CD4-positive, alpha-beta T cell treated with Interleukin-15 for 4 hours (primary cell): ENCODE results near the gene ZNF536.

Experiments used
- DNase-seq: peaks from one replicate; pipeline ENCODE4 v3.0.0-alpha.2; 2020; ENCODE audit warnings: low spot score

ZNF536 gene

DNA sequence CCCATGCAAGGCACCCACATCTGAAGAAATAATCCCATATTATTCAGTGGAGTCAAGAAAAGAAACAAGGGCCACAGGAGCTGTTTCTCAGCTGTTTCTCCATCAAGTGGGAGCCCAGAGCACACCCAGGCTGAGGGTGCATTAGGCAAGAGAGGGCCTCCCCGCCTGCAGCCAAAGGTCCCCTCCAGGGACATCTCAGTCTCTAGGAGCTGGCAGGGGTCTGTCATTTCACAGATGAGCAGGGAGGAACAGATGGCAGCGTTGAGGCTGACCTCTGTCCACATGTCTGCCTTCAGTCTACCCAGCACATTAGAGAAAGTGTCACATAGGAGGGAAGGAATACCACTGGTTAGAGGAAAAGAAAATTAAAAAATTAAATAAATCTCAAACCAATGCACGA lies 157.7 kb downstream of the ZNF536 start:
- DNase-seq: no peak

DNA sequence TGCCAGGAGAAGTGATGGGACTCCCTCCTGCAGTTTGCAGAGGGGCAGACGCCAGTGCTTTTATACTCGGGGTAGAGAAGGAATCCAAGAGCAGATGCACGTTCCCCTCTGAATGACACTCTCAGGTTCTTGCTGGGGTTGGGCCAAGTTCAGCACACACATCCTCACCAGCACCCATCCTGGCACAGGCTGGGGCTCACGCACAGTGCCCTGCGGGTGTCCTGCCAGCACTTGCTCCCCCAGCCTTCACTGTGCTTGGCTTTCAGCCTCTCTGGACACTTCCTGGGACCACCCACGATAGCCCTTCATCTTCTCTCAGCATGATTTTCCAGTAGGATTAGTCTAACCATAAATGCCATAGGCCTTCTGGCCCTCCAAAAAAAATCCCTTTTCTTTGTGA lies 158.6 kb downstream of the ZNF536 start:
- DNase-seq: no peak

DNA sequence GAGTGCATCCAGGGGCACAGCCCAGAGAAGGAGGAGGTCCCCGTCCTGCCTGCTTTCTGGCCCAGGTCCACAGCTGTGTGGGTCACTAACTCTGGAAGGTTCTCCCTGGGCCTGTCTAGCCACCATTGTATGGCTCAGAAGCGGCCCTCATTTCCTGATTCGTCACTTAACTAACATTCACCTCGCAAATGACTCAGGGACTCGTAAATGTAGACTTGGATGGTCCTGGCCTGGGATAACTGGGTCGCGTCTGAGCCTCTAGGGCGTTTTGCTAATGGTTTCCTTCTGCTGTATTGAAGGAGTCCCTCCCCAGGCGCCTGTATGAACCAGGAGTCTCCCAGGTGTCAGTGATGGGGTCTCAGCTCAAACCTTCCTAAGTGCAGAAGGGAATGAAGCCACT lies 162.8 kb downstream of the ZNF536 start:
- no peak for DNase-seq

DNA sequence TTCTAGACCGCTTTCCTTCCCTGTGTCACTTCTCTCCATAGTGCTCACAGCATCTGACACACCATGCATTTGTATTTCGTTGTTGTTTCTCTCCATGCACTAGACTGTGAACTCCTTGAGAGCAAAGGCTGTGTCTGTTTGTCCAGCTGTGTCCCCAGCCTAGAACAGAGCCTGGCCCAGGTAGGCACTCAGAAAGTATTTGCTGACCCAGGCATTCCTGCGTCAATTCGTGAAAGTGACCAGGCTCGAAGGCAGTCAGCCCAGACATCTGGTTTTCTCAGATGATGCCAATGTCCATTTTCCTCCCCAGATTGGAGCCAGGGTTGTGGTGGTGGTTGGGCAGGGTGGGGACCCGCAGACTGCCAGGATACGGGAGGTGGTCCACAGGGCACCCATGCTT lies 164.8 kb downstream of the ZNF536 start:
- no peak for DNase-seq

DNA sequence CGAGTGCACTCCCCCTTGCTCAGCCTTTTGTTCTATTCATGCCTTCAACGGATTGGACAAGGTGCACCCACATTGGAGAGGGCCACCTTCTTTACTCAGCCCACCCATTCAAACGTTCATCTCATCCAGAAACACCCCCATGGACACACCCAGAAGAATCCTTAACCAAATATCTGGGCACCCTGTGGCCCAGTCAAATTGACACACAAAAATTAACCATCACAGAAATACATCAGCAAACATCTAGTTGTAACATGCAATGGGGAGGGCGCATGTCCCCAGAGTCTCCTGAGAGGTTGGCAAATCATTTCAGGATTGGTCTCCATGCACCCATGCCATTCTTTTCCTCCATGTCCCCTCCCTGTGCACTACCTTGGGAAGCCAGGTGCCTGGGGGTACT lies 167.1 kb downstream of the ZNF536 start:
- no peak for DNase-seq

DNA sequence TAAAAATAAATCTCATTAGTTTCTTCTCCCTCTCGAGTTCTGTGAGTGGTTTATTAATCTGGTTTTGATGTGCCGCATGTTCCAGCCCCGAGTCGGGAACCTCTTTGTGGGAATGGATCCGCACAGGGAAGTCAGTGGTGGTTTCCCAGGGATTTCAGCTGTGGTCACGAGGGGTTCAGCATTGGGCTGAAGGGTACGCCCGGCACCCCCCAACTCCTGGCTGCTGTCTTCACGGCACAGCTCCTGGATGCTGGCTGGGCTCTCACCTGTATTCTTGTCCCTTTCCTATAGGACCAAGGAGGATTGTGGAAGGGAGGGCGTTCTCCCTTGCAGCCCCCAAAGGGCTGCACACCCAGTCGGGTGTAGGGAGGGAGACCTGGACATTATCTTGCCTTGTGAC lies 167.8 kb downstream of the ZNF536 start:
- no peak for DNase-seq

DNA sequence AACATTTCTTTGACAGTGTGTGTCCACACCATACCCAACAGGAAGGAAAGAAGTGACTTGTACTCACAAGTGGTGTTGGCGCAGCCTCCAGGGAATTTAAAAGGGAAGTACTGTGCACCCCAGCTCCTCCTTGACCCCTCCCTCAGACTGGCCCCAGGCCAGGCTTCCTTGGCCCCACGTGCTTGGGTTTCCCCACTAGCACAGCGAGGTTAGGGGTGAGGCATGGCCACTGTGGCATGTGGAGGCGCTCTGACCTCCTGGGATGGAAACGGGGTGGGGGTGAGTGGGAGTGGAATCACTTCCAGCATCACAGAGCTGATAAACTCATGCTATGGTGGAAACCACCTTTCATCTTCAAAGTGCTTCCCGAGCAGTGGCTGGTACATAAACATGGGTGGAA lies 168.6 kb downstream of the ZNF536 start:
- no peak for DNase-seq

DNA sequence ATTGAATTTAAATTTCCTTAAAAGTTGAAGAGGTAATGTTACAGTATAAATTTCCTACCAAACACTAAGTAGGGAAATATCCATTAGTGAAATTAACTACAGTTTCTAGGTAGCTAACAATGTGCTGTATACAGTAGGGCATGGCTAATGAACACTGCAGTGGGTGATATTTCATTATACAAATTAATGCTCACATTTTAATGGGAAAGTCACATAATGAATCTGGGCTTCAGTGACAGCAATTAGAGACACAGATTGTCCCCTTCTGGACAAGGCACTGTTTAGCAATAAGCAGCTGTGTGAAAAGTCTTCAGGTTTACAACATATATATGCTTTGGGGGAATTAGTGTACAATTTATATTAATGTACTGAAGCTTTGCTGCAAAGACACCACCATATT lies 169.4 kb downstream of the ZNF536 start:
- no peak for DNase-seq

DNA sequence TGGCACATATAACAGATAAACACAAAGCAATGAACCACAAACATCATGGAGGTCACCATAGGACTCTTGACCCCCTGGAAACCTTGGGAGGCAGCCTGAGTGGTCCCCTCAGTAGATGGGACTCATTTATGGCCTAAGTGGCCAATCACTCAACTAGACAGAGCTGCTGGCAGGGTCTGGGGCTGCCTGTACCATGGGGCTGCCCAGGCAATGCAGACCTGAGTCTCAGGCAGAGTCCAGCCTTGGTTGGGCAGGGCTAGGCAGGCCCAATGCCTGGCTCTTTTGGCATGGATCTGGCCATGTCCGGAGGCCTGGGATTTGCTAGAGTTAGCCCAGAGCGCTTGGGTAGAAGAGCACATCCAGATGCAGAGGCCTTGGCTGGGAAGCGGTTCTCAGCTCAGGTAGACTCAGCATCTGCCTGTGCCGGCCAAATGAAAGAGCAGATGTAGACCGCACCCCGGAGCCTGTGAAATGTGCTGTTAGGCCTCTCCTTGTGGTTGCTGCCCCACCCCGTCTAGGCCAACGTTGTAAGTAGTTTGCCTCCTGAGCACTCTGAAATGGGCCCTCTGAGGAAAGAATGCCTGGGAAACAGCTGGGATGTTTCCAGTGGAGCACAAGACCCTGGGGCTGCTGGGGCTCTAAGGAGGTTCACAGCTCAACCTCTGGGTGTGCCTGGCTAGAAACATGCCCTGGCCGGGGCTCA lies 171.2 kb downstream of the ZNF536 start:
- no peak for DNase-seq

DNA sequence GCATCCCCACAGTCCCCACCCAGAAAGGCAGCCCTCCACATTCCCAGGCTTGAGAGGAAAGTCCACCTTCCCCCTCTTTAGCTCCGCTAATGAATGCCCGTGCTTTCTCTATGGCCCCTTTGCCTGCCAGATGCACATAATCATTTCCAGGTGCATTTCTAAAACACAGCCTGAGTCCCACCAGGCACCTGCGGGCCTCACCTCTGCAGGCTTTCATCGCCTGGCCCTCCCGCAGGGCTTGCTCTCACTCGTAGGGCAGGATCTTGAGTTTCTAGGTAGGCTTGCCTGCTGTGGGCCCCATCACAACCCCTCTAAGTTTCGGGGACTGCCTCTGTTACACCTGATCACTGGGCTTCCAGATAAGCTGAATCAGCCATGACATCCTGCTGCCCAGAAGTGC lies 173.6 kb downstream of the ZNF536 start:
- no peak for DNase-seq

DNA sequence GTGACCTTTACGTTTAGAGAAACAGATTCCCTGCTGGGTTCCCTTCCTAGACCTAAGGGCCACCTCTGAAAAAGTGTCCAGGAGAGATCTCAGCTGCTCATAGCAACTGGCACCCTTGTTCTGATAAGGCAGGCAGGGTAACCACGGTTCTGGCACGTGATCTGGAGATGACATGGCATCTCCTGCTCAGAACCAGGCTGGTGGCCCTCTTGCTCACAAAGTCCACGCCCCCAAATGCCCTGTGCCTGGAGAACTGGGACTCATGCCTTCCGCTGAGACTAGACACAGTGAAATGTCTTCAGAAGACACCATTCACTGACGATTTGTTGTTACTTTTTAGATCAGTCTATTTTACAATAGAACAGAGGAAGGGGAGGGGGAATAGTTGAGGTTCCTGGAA lies 174.1 kb downstream of the ZNF536 start:
- no peak for DNase-seq

DNA sequence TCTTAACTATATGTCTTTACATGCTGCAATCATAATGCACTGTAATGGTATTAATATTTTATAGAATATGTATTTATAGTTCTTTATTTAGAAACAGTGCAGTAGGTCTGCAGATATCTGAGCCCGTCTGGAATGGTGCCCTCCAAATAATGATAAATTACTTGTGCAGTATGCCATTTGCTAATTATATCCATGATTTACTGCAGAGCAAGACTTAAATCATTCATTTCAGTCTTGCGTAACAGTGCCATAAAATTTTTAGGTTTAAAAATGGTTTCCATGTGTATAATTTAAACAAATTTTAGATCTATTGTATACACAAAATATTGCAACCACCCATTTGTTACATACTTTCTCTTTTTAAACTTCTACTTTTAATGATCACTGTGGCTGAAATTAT lies 175.1 kb downstream of the ZNF536 start:
- no peak for DNase-seq

DNA sequence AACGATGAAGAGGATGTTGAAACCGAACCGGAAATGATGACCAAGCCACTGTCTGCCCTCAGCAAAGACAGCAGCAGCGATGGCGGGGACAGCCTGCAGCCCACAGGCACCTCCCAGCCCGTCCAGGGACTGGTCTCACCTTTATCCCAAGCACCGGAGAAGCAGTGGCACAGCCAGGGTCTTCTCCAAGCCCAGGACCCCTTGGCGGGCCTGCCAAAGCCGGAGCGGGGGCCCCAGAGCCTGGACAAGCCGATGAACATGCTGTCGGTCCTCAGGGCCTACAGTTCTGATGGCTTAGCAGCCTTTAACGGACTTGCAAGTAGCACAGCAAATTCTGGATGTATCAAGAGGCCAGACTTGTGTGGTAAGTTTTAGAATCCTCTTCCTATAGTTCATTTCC lies 177.0 kb downstream of the ZNF536 start:
- no peak for DNase-seq

DNA sequence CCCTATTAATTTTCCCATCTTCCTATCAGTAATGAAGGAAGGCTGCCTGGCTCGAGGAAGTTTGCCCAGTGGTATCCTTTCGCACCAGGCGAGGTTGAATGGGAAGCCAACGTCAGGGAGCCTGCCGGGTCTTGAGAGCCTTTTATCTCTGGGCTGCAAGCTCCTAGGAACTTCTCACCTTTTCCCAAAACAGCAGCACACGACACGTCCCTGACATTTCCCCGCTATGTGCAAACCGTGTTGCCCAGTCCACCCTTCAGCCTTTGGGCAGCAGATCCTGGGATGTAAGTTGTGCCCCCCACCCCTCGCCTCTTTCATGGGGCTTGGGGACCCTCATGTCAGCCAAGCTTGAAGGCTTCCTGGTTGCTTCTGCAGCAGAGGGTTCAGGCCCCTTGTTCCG lies 179.1 kb downstream of the ZNF536 start:
- no peak for DNase-seq

DNA sequence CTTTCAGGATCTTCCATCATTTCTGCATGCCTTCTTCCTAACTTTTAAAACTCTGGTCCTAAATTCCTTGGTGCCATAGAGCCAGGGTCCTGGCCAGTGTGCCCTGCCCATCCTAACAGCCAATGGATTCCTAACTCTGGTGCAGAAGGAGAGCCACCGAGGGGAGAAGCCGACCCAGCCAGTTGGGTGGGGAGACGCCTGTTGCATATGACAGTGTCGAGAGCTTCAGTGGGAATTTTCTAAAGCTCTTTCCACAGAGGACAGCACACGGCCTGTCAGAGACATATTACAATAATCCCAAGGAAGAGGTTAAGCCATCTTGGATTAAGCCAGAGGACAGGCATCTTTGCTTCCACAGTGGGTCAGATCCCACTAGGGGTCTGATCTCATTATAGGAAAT lies 180.4 kb downstream of the ZNF536 start:
- no peak for DNase-seq

DNA sequence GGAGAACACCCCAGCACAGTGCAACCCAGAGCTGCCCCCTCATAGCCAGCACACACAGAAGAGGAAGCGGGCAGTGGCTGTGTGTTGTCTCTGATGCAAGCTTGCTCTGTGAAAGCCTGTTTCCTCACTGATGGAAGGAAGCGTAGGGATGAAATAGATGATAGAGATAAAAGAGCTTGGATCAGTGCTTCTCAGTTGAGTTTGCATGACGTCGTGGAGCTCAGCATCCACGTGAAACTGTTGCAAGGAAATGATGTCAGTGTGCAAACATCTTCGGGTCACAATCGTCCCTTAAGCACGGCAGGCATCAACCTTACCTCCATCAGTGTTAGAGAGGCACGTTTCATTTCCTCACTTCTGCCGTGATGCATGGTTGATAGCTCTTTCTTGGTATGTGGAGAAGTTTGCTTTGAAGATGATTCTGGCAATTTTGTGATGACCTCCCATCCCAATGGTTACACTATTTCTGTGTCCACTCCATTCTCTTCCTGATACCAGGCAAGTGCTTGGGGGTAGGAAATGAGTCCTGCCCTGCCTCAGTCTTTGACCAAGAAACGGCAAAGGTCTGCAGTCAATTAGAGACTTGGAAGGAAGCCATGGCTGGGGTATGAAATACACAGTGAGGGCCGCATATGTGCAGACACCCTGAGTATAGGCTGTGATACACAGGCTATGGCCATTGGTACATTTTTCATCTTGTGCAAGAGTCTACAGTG lies 183.0 kb downstream of the ZNF536 start:
- DNase-seq: no peak

DNA sequence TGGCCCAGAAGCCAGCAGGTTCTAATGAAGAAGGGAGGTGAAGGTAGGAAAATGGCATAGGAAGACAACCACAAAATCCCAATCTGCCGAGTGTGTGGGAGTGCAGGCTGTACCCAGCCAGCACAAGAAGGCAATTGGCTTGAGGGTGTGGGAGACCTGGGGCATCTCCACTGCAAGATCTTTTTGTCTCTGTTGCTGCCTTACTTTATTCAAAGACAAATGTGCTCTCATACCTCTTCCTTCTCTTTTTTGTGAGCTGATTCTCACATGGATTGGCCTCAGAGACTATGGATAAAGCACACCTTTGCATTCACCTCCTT lies 183.6 kb downstream of the ZNF536 start:
- DNase-seq: no peak

DNA sequence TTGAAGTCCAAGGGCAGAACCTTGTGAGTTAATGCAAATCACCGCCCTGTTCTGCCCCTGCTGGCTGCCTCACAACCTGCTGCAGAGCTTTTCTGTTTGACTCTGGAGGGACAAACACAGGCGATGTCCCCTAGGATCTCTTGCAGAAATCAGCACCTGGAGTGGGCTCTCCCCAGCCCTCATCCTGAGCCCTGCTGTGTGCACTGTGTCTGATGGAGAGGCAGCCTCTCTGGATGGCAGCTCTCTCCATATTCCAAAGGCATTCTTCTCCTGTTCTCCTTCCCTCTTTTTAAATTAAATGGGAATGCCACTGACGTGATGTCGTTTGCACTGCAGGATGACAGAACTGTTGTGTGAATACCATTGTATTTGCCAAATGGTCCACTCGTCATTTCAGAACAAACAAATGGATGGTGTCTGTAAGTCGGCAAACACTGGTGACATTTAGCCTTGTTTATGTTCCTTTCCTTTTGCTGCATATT lies 184.1 kb downstream of the ZNF536 start:
- no peak for DNase-seq

DNA sequence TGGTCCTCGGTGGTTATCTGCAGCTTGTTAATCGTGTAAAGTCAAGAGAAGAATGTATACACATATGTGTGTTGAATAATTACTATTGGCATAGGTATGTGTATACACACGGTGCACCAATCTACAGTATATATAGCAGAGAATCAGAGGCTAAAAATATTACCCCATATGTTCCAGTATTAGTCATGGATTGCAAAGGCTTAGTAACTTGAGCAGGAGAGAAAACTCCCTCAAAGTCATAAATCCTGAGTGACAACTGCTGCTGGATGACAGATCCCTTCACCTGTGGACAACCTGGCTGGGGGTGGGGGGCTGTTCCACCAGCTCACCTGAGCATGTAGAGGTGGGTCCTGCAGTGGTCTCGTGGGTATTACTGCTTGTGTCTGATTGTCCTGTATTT lies 185.0 kb downstream of the ZNF536 start:
- no peak for DNase-seq

DNA sequence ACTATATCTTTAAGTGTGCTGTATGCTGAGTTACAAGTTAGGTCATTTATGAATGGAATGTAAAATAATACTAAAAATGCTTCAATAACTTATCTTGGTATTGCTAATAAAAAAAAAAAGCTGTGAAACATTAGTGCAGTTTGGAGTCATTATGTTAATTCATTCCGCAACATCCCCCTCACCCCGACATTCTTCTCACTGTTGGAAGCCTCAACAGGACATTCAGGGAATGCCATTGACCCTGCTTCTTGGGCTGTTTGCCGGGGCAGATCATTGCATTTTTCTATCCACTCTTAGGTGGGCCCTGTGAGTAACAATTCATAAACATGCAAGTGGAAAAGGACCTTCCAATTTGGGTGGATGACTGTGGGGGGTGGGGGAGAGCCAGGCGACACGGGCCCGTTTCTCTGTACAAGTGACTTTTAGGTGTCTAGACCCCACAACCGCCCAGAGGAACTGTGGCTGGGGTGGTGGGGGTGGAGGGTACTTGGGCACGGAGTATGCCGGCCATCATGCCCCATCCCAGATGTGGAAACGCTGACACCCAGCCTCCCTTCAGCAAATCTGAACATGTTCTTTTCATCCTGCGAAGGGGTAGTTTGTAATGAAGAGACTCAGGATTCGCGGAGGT lies 185.9 kb downstream of the ZNF536 start:
- no peak for DNase-seq

DNA sequence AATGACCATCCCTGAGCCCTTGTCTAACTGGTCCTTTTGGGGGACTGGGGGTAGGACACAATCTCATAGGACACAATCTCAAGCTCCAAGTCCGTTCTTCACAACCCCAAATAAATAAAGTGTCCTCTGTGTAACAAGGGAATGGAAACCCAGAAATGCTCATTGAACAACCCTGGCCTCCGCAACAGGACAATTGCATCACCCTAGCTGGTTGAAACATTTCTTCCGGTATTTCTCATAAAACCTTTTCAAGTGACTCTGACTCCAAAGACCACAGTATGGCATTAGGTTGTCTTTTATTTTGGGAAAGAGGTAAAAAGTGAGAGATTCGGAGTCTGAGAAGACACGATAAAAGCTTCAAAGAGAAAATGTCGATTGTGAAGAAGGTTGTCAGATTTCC lies 186.6 kb downstream of the ZNF536 start:
- no peak for DNase-seq

DNA sequence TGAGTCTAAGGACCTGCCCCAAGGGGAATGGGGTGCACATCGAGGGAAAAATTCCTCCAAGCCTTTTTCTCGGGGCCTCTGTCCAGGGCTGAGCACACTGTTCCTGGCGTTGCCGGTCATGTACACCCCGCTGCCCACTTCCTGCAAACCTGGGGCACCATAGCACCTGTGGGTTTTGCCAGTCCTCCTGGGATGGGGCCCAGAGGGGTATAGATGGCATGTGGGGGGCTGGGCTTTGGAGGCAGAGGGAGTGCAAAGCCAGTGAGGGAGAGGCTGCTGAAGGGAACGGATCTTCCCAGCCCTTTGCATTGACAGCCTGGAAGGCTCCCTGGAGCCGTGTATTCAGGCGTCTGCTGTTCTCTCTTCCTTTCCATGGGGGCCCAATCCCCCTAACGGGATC lies 187.3 kb downstream of the ZNF536 start:
- no peak for DNase-seq

DNA sequence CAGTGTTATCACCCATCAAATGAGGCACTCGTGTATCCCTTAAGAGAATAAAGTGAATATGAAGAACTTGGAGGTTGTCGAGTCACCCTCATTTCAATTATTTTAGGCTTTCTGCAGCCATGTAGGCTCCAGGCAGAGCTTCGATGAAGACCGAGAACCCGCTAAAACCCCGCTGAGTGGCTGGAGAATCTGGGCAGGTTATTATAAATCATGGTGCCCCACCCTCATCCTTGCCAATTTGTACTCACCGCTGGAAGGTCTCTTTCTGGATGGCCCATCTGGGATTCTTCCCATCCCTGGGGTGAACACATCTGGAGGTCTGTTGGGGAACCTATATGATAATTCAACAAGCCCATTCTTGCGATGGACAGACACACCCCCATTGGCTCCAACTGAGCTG lies 190.8 kb downstream of the ZNF536 start:
- no peak for DNase-seq

DNA sequence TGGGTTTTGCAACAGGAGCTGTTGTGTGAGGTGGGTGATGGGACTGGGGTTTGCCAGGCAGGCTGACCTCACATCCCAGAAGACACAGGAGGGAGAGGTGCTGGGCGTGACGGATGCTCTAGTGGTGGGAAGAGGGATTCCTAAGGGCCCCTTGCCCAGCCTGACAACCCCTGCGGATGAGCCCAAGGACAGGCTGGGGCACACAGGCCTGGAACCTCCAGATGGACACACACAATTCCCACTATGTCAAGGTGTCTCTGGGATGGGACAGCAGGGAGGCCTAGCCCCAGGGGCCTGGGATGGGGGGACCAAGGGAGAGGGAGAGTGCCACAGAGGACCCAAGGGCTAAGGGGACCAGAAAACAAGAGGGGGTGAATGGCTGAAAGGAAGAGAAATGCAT lies 191.5 kb downstream of the ZNF536 start:
- no peak for DNase-seq
